Endothelial cell of umbilical vein (primary cell): ENCODE results near the gene LPAR6. TPM values are rescaled to one million over a fixed set of nuclear protein-coding genes. Genes with fewer than 3 reads are reported as not detected.

ENCODE experiments used
- BruUV-seq: library from RNA; stranded (reverse); fragments of 400-500 nt; replicated peaks from 2 replicates; lab custom pipeline; 2021; lab: Mats Ljungman, UMichigan
- CTCF ChIA-PET: fragments of 300-600, 350-600 bp; sonication (Branson Sonifier 250); formaldehyde crosslinking; loops from one replicate; lab custom pipeline; 2021; ENCODE audit warnings: antibody characterized with exemption, inconsistent platforms; lab: Charles Lee
- POLR2A ChIA-PET: fragments of 300-600, 350-600 bp; sonication (Branson Sonifier 250); formaldehyde crosslinking; loops from one replicate; lab custom pipeline; 2021; ENCODE audit warnings: antibody characterized with exemption, inconsistent platforms; lab: Charles Lee
- DNase-seq: peaks from one replicate; pipeline ENCODE4 v3.0.0-alpha.2; 2011; ENCODE audit warnings: low read depth, low spot score
- FAIRE-seq: peaks from 2 replicates; lab custom pipeline; 2011; peaks lifted over from hg19 to GRCh38; lab: Jason Lieb, UNC
- H2AFZ ChIP-seq: 2 replicates; pipeline ENCODE4 v1.6.0; 2012; ENCODE audit warnings: low read depth, low read length, control low read depth, inconsistent platforms
- H3K27ac ChIP-seq: 2 replicates; pipeline ENCODE4 v1.5.1; 2011; ENCODE audit warnings: low read depth, mild to moderate bottlenecking, control low read depth, low read length, moderate library complexity; ENCODE audit not compliant: insufficient read depth
- H3K27me3 ChIP-seq, 2 experiments: 2 replicates each; pipeline versions ENCODE4 v1.6.0 to v1.6.1; 2011; ENCODE audit warnings: low read length in 2 of 2, mixed read lengths in 1 of 2; ENCODE audit not compliant: control insufficient read depth in 2 of 2, insufficient read depth in 2 of 2
- H3K36me3 ChIP-seq, 2 experiments: 2 replicates in 1 of 2; 3 replicates in 1 of 2; pipeline ENCODE4 v1.5.1; 2011; ENCODE audit warnings: low read length in 2 of 2, mild to moderate bottlenecking in 1 of 2, moderate library complexity in 1 of 2; ENCODE audit not compliant: control insufficient read depth in 2 of 2, insufficient read depth in 2 of 2; ENCODE audit errors: extremely low read depth in 1 of 2
- H3K4me1 ChIP-seq: 3 replicates; pipeline ENCODE4 v1.5.1; 2011; ENCODE audit warnings: mild to moderate bottlenecking, low read length; ENCODE audit not compliant: control insufficient read depth, insufficient read depth; ENCODE audit errors: extremely low read depth
- H3K4me2 ChIP-seq: 2 replicates; pipeline ENCODE4 v1.6.1; 2011; ENCODE audit warnings: low read length, control low read depth, mixed read lengths; ENCODE audit not compliant: insufficient read depth
- H3K4me3 ChIP-seq, 3 experiments: fragments of 200-600 bp in 1 of 3; sonication (generic), shearing (Covaris generic) in 1 of 3; replicated peaks in 1 of 3; 2 replicates each; pipeline ENCODE4 v1.5.1; 2011 to 2016; ENCODE audit warnings: control low read depth in 3 of 3, low read length in 3 of 3, mild to moderate bottlenecking in 2 of 3, inconsistent platforms in 1 of 3, low read depth in 1 of 3, moderate library complexity in 1 of 3; ENCODE audit not compliant: insufficient read depth in 1 of 3
- H3K79me2 ChIP-seq: 2 replicates; pipeline ENCODE4 v1.6.0; 2012; ENCODE audit warnings: low read length, inconsistent platforms; ENCODE audit not compliant: control insufficient read depth, insufficient read depth
- H3K9ac ChIP-seq: replicated peaks from 2 replicates; pipeline ENCODE3; 2011; ENCODE audit warnings: low read length, control low read depth; ENCODE audit not compliant: insufficient read depth; ENCODE audit errors: extremely low read depth
- H3K9me1 ChIP-seq: replicated peaks from 3 replicates; pipeline ENCODE4 v1.6.0; 2011; ENCODE audit warnings: mild to moderate bottlenecking, low read length; ENCODE audit not compliant: control insufficient read depth, insufficient read depth; ENCODE audit errors: extremely low read depth
- H3K9me3 ChIP-seq: replicated peaks from 2 replicates; pipeline ENCODE4 v1.5.1; 2012; ENCODE audit warnings: low read length, inconsistent platforms; ENCODE audit not compliant: control insufficient read depth, insufficient read depth
- H4K20me1 ChIP-seq: replicated peaks from 2 replicates; pipeline ENCODE3; 2011; ENCODE audit warnings: mild to moderate bottlenecking, low read length; ENCODE audit not compliant: control insufficient read depth, insufficient read depth; ENCODE audit errors: extremely low read depth
- EZH2 ChIP-seq: IDR thresholded peaks from 2 replicates; pipeline ENCODE4 v1.6.1; 2012; ENCODE audit warnings: borderline replicate concordance, low read depth, mild to moderate bottlenecking, moderate library complexity, low read length, inconsistent platforms; ENCODE audit not compliant: severe bottlenecking
- FOS ChIP-seq: IDR thresholded peaks from 2 replicates; pipeline ENCODE4 v1.6.1; 2011; ENCODE audit warnings: mild to moderate bottlenecking, low read length, moderate library complexity, borderline replicate concordance; ENCODE audit not compliant: insufficient read depth
- GATA2 ChIP-seq: IDR thresholded peaks from 2 replicates; pipeline ENCODE4 v1.7.0; 2011; ENCODE audit warnings: low read depth, mild to moderate bottlenecking, moderate library complexity, mixed read lengths, low read length; ENCODE audit not compliant: insufficient read length, insufficient read depth
- JUN ChIP-seq: IDR thresholded peaks from 2 replicates; pipeline ENCODE4 v1.6.1; 2011; ENCODE audit warnings: borderline replicate concordance, low read depth; ENCODE audit not compliant: insufficient read length, insufficient read depth
- MYC ChIP-seq: IDR thresholded peaks from one replicate; pipeline ENCODE4 v1.6.1; 2011; ENCODE audit warnings: mild to moderate bottlenecking, low read depth, low read length
- POLR2A ChIP-seq: IDR thresholded peaks from 2 replicates; pipeline ENCODE4 v1.6.1; 2012; ENCODE audit warnings: low read depth, mild to moderate bottlenecking, control low read depth, low read length
- POLR2AphosphoS5 ChIP-seq: IDR thresholded peaks from 2 replicates; pipeline ENCODE4 v1.6.1; 2012; ENCODE audit warnings: low read depth, mild to moderate bottlenecking, control low read depth, low read length, moderate library complexity; ENCODE audit not compliant: insufficient read depth
- dilution Hi-C: fragments of 300-500 bp; cut with MboI; formaldehyde crosslinking; loops from one replicate; pipeline ENCODE4 v1.15.0; 2019; ENCODE audit warnings: low sequenced_read_pairs; ENCODE audit not compliant: extremely low pct_ligation_motif_present
- intact Hi-C: fragments of 100-400 bp; cut with micrococcal nuclease; formaldehyde crosslinking; loops from one replicate; pipeline ENCODE4 v1.10.0; 2022
- polyA plus RNA-seq, 4 experiments: library from polyadenylated mRNA; depleted of rRNA in 3 of 4; stranded (reverse) in 3 of 4; unstranded in 1 of 4; fragments of >200 nt; gene quantifications; 2 replicates each; pipeline versions ENCODE4 v1.2.1 to v1.2.3, GENCODE V29; 2011 to 2012; ENCODE audit warnings: missing spikeins in 1 of 4
- total RNA-seq: library from RNA; stranded (reverse); gene quantifications from 2 replicates; pipeline ENCODE4 v1.2.3, GENCODE V29; 2021
- TF ChIP-seq, protein P1 (sequence below): IDR thresholded peaks from 2 replicates; pipeline ENCODE4 v1.6.1; 2011; ENCODE audit not compliant: insufficient read depth, insufficient read length
- TF ChIP-seq, protein P2 (sequence below), 2 donors: IDR thresholded peaks; 1 replicate in 1 of 2; 2 replicates in 1 of 2; pipeline ENCODE4 v1.5.1; 2011; ENCODE audit warnings: low read length in 2 of 2, mild to moderate bottlenecking in 2 of 2, moderate library complexity in 2 of 2, control low read depth in 1 of 2, inconsistent platforms in 1 of 2, low read depth in 1 of 2; ENCODE audit not compliant: insufficient read depth in 1 of 2; ENCODE audit errors: extremely low read depth in 1 of 2

Gene LPAR6
- total and polyA plus RNA-seq, 2 donors (not counting 3 experiments of a cell fraction or from before 2014, with no cell fraction given), result 14.5 to 22.9 TPM

DNA sequence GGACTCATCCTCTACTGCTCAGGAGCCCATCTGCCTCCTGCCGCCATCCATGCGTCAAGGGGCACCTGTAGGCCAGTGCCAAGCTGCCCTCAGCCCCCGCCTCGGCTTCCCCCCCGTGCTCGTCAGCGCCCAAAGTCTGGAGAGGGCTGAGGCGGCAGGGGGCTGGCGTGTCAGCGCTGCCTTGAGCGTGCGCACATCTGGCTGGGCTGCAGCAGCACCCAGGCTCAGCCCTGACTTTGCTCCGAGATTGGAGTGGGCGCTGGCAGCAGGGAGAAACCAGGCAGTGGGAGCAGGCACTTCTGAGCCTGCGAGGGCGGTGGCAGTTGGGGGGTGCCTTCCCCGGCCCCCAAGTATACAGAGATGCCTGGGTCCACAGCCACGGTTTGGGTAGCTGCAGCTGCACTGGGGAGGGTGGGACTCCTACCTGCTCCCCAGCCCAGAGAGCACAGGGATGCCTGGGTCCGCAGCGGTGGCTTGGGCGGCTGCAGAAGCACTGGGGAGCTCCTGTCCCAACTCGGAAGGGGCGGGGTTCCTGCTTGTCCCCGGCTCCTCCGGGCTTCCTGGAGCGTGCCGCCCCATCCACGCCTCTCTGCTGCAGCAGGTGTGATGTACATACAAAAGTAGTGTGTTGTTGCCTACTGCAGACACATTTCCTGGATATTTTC lies 44.8 kb upstream of the LPAR6 start:
- TF ChIP-seq JUN (no peak), FOS (no peak), POLR2AphosphoS5 (no peak), GATA2 (no peak), EZH2 (no peak), POLR2A (no peak), MYC (no peak)
- TF ChIP-seq, protein P1, sequence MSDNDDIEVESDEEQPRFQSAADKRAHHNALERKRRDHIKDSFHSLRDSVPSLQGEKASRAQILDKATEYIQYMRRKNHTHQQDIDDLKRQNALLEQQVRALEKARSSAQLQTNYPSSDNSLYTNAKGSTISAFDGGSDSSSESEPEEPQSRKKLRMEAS, result no peak
- TF ChIP-seq, protein P2, sequence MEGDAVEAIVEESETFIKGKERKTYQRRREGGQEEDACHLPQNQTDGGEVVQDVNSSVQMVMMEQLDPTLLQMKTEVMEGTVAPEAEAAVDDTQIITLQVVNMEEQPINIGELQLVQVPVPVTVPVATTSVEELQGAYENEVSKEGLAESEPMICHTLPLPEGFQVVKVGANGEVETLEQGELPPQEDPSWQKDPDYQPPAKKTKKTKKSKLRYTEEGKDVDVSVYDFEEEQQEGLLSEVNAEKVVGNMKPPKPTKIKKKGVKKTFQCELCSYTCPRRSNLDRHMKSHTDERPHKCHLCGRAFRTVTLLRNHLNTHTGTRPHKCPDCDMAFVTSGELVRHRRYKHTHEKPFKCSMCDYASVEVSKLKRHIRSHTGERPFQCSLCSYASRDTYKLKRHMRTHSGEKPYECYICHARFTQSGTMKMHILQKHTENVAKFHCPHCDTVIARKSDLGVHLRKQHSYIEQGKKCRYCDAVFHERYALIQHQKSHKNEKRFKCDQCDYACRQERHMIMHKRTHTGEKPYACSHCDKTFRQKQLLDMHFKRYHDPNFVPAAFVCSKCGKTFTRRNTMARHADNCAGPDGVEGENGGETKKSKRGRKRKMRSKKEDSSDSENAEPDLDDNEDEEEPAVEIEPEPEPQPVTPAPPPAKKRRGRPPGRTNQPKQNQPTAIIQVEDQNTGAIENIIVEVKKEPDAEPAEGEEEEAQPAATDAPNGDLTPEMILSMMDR (IDR thresholded peaks at IDR 0.05; ENCODE audit: extremely low read depth in 1 of 2, insufficient read depth in 1 of 2, low read depth in 1 of 2, low read length in 2 of 2), result no peak
- peaks cover 7% of the 10 kb centered on the region for H3K4me1 ChIP-seq
- no peak overlapping the region for H3K9ac ChIP-seq
- H4K20me1 ChIP-seq, result no peaks in the 10 kb centered on the region
- H3K27ac ChIP-seq, result no peak overlapping the region
- no peak for DNase-seq
- H3K9me3 ChIP-seq, result no peaks in the 10 kb centered on the region
- no peak overlapping the region for H3K4me3 ChIP-seq
- BruUV-seq, result no TSS peak
- H3K79me2 ChIP-seq, result no peaks in the 10 kb centered on the region
- no peaks in the 10 kb centered on the region for H3K9me1 ChIP-seq
- dilution Hi-C loops (no loop called here), intact Hi-C loops (no loop called here)
- no peak overlapping the region for H3K4me2 ChIP-seq
- ChIA-PET POLR2A (no interaction called here), CTCF (interaction anchor here (1.1 kb wide), 1 partner anchor 43 kb away, joined by 3 read pairs; no protein-coding TSS in a partner anchor)
- H2AFZ ChIP-seq, result no peak overlapping the region
- no peaks in the 10 kb centered on the region for H3K27me3 ChIP-seq
- no peak for FAIRE-seq
- peaks cover 5 to 9% of the 10 kb centered on the region in 2 experiments for H3K36me3 ChIP-seq
